ENCODE measurements around the gene C1orf74. TPM values are rescaled to one million over a fixed set of nuclear protein-coding genes. Genes with fewer than 3 reads are reported as not detected.
"Not testable (repeated sequence)": the region's sequence is repeated elsewhere in the genome, so short reads cannot be mapped to it uniquely, and the experiment has no call there.

C1orf74 gene
- total and polyA plus RNA-seq, 10 donors = 0.96 to 2.7 (median 1.7) TPM

GRCh38 chr1:209802117-209802779 is 17.9 kb upstream of the C1orf74 start:
- H3K4me1 ChIP-seq = peaks cover 0 to 18% (median 13%) of the 10 kb centered on the region in 6 donors
- H3K36me3 ChIP-seq = no peaks in the 10 kb centered on the region
- H3K9me3 ChIP-seq = no peaks in the 10 kb centered on the region
- WGBS, 5 donors = 80 to 95% (median 93%) methylated on average over 4 of the region's 4 CpGs
- TF ChIP-seq POLR2AphosphoS5 (IDR thresholded peaks at IDR 0.05) (no peak), POLR2A (IDR thresholded peaks at IDR 0.05) (no peak), CTCF (IDR thresholded peaks at IDR 0.05 in 8 of 11, conservative IDR thresholded peaks at IDR 0.05 in 3 of 11) (no peak)
- H3K4me3 ChIP-seq = no peak overlapping the region
- H3K27me3 ChIP-seq (replicated peaks in 1 of 7) = peaks cover 0 to 20% (median 0%) of the 10 kb centered on the region in 7 donors
- H3K27ac ChIP-seq = no peak overlapping the region
- intact Hi-C loops (cut with DNase I; ENCODE audit: low total_unique reads) = no loop called here
- no peak for DNase-seq

GRCh38 chr1:209800984-209801834 is 16.9 kb upstream of the C1orf74 start:
- H3K4me1 ChIP-seq = peaks cover 0 to 12% (median 9%) of the 10 kb centered on the region in 6 donors
- no peak for TF ChIP-seq POLR2A (IDR thresholded peaks at IDR 0.05)
- TF ChIP-seq POLR2AphosphoS5 (IDR thresholded peaks at IDR 0.05) = no peak
- no peak for TF ChIP-seq CTCF (IDR thresholded peaks at IDR 0.05 in 8 of 11, conservative IDR thresholded peaks at IDR 0.05 in 3 of 11)
- no peak overlapping the region for H3K27ac ChIP-seq
- intact Hi-C loops (cut with DNase I; ENCODE audit: low total_unique reads) = no loop called here
- H3K27me3 ChIP-seq (replicated peaks in 1 of 7) = peaks cover 0 to 20% (median 0%) of the 10 kb centered on the region in 7 donors
- DNase-seq = no peak
- no peaks in the 10 kb centered on the region for H3K36me3 ChIP-seq
- WGBS, 5 donors = 79 to 87% (median 83%) methylated on average over 5 of the region's 5 CpGs
- H3K4me3 ChIP-seq = no peak overlapping the region
- no peaks in the 10 kb centered on the region for H3K9me3 ChIP-seq

GRCh38 chr1:209797978-209798639 is 13.8 kb upstream of the C1orf74 start:
- WGBS, 5 donors = 76 to 93% (median 81%) methylated on average over 9 of the region's 9 CpGs
- DNase-seq = no peak
- intact Hi-C loops (cut with DNase I; ENCODE audit: low total_unique reads) = no loop called here

GRCh38 chr1:209793711-209794110 is 9.4 kb upstream of the C1orf74 start:
- H3K4me1 ChIP-seq; H3K4me3 ChIP-seq; H3K9me3 ChIP-seq; DNase-seq; H3K27ac ChIP-seq; intact Hi-C loops (cut with DNase I; ENCODE audit: low total_unique reads): not testable (repeated sequence)
- peaks cover 0 to 35% (median 0%) of the 10 kb centered on the region in 7 donors for H3K27me3 ChIP-seq (replicated peaks in 1 of 7)
- WGBS, 5 donors = 82 to 92% (median 86%) methylated on average over 3 of the region's 3 CpGs
- H3K36me3 ChIP-seq = peaks cover 0 to 14% (median 0%) of the 10 kb centered on the region in 6 donors

More at GRCh38 chr1:209797978-209798639, 13.8 kb upstream of the C1orf74 start:
- no peak overlapping the region for H3K27ac ChIP-seq
- no peaks in the 10 kb centered on the region for H3K9me3 ChIP-seq
- no peaks in the 10 kb centered on the region for H3K4me1 ChIP-seq
- no peak for TF ChIP-seq CTCF (IDR thresholded peaks at IDR 0.05 in 8 of 11, conservative IDR thresholded peaks at IDR 0.05 in 3 of 11)
- no peak for TF ChIP-seq POLR2AphosphoS5 (IDR thresholded peaks at IDR 0.05)
- TF ChIP-seq POLR2A (IDR thresholded peaks at IDR 0.05) = no peak
- H3K4me3 ChIP-seq = no peak overlapping the region
- H3K27me3 ChIP-seq (replicated peaks in 1 of 7) = peaks cover 0 to 20% (median 0%) of the 10 kb centered on the region in 7 donors
- peaks cover 0 to 5% (median 0%) of the 10 kb centered on the region in 6 donors for H3K36me3 ChIP-seq
